Fibroblast of lung (primary cell): ENCODE measurements around the gene STAT4. TPM values are rescaled to one million over a fixed set of nuclear protein-coding genes. Genes with fewer than 3 reads are reported as not detected.
A peak's percentile ranks its signal among the peaks of the same experiment; 100 is the strongest.

Experiments used
- DNase-seq, 2 donors: peaks; one replicate each; pipeline versions ENCODE4 v3.0.0 to v3.0.0-alpha.2; 2010; ENCODE audit warnings: low read depth in 2 of 2
- H2AFZ ChIP-seq: 2 replicates; pipeline ENCODE4 v1.5.1; 2012; ENCODE audit warnings: low read length, control low read depth, inconsistent platforms
- H3K27ac ChIP-seq: 2 replicates; pipeline ENCODE4 v1.5.1; 2011; ENCODE audit warnings: low read length, control low read depth; ENCODE audit not compliant: insufficient read depth
- H3K27me3 ChIP-seq: 2 replicates; pipeline ENCODE4 v1.5.1; 2011; ENCODE audit warnings: mild to moderate bottlenecking, low read length; ENCODE audit not compliant: control insufficient read depth, insufficient read depth
- H3K36me3 ChIP-seq: 2 replicates; pipeline ENCODE4 v1.5.1; 2011; ENCODE audit warnings: low read length; ENCODE audit not compliant: control insufficient read depth, insufficient read depth
- H3K4me1 ChIP-seq: 2 replicates; pipeline ENCODE4 v1.5.1; 2011; ENCODE audit warnings: low read length; ENCODE audit not compliant: control insufficient read depth, insufficient read depth; ENCODE audit errors: extremely low read depth
- H3K4me2 ChIP-seq: 2 replicates; pipeline ENCODE4 v1.5.1; 2011; ENCODE audit warnings: low read length, control low read depth; ENCODE audit not compliant: insufficient read depth; ENCODE audit errors: extremely low read depth
- H3K4me3 ChIP-seq, 4 experiments: fragments of 200-600 bp in 1 of 4; sonication (generic) in 1 of 4; replicated peaks in 1 of 4; 2 replicates each; pipeline ENCODE4 v1.5.1; 2011 to 2016; ENCODE audit warnings: low read length in 4 of 4, low read depth in 3 of 4, mild to moderate bottlenecking in 3 of 4, control low read depth in 2 of 4, inconsistent platforms in 1 of 4, mixed read lengths in 1 of 4; ENCODE audit not compliant: insufficient read depth in 1 of 4; ENCODE audit errors: control extremely low read depth in 1 of 4
- H3K79me2 ChIP-seq: 2 replicates; pipeline ENCODE4 v1.5.1; 2012; ENCODE audit warnings: mild to moderate bottlenecking, low read length, inconsistent platforms; ENCODE audit not compliant: control insufficient read depth, insufficient read depth
- H3K9ac ChIP-seq: 2 replicates; pipeline ENCODE4 v1.5.1; 2011; ENCODE audit warnings: mild to moderate bottlenecking, low read length, control low read depth; ENCODE audit not compliant: insufficient read depth
- H3K9me3 ChIP-seq: 2 replicates; pipeline ENCODE4 v1.5.1; 2012; ENCODE audit warnings: low read depth, low read length; ENCODE audit not compliant: control insufficient read depth, insufficient read depth
- H4K20me1 ChIP-seq: 2 replicates; pipeline ENCODE4 v1.5.1; 2011; ENCODE audit warnings: low read length; ENCODE audit not compliant: control insufficient read depth, insufficient read depth; ENCODE audit errors: extremely low read depth
- EZH2 ChIP-seq: IDR thresholded peaks from 2 replicates; pipeline ENCODE4 v1.5.1; 2012; ENCODE audit warnings: low read length, control low read depth, mild to moderate bottlenecking; ENCODE audit errors: missing control alignments
- polyA plus RNA-seq, 2 donors: library from polyadenylated mRNA; depleted of rRNA in 1 of 2; stranded (reverse) in 1 of 2; unstranded in 1 of 2; fragments of >200 nt; gene quantifications; 2 replicates each; pipeline ENCODE4 v1.2.1, GENCODE V29; 2011 to 2012; ENCODE audit warnings: missing spikeins in 1 of 2
- total RNA-seq: library from RNA; depleted of rRNA; stranded (reverse); fragments of >200 nt; gene quantifications from 2 replicates; pipeline ENCODE4 v1.2.1, GENCODE V29; 2014
- TF ChIP-seq, protein P1 (sequence below), 2 donors: IDR thresholded peaks in 1 of 2; conservative IDR thresholded peaks in 1 of 2; 1 replicate in 1 of 2; 2 replicates in 1 of 2; pipeline ENCODE4 v1.5.1; 2011 to 2012; ENCODE audit warnings: low read length in 2 of 2, control low read depth in 1 of 2, inconsistent platforms in 1 of 2, low read depth in 1 of 2, mild to moderate bottlenecking in 1 of 2

STAT4 gene
- total and polyA plus RNA-seq, 2 donors (not counting 1 experiment from before 2014, with no cell fraction given): 0.66 to 1.2 TPM

DNA sequence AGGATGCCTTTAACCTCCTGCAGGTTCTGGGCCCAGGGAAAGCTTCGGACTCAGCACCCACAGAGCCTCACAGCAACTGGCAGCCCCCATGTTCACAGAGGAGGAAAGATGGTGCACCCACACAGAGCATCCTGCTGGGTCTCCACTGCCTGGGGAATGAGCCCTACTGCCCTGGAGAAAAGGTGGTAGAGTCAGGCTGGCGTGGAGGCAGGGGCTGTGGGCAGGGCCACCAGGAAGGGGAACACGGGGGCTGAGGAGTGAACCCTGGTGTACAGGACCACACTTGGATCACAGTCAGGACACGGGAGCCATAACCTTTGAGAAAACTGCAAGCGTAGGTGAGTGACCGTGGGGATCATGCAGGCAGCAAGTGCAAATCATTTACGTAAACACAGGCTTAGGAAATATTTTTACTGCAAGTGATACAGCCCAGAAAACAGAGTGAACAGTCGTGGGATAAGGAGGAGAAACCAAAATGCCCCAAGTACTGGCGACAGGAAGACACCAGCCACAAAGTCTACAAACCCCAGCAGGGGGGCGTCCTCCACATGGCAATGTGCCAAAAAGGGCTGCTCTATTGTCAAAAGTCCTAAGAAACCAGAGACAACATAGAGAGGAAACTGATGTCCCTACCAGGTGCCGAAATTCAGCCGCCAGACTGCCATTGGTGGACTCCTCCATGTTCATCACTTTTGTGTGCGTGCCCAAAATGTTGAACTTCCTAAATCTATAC, 164.4 kb downstream of the STAT4 start:
- no peak overlapping the region for H2AFZ ChIP-seq
- no peaks in the 10 kb centered on the region for H3K4me1 ChIP-seq
- H3K9ac ChIP-seq: no peak overlapping the region
- H3K9me3 ChIP-seq: no peaks in the 10 kb centered on the region
- H3K79me2 ChIP-seq: no peaks in the 10 kb centered on the region
- H4K20me1 ChIP-seq: no peaks in the 10 kb centered on the region
- H3K27me3 ChIP-seq: no peaks in the 10 kb centered on the region
- no peak for DNase-seq
- H3K36me3 ChIP-seq: peaks cover 30% of the 10 kb centered on the region
- no peak overlapping the region for H3K4me3 ChIP-seq
- no peak overlapping the region for H3K4me2 ChIP-seq
- no peak overlapping the region for H3K27ac ChIP-seq
- TF ChIP-seq, protein P1, sequence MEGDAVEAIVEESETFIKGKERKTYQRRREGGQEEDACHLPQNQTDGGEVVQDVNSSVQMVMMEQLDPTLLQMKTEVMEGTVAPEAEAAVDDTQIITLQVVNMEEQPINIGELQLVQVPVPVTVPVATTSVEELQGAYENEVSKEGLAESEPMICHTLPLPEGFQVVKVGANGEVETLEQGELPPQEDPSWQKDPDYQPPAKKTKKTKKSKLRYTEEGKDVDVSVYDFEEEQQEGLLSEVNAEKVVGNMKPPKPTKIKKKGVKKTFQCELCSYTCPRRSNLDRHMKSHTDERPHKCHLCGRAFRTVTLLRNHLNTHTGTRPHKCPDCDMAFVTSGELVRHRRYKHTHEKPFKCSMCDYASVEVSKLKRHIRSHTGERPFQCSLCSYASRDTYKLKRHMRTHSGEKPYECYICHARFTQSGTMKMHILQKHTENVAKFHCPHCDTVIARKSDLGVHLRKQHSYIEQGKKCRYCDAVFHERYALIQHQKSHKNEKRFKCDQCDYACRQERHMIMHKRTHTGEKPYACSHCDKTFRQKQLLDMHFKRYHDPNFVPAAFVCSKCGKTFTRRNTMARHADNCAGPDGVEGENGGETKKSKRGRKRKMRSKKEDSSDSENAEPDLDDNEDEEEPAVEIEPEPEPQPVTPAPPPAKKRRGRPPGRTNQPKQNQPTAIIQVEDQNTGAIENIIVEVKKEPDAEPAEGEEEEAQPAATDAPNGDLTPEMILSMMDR (conservative IDR thresholded peaks at IDR 0.05 in 1 of 2, IDR thresholded peaks at IDR 0.05 in 1 of 2; ENCODE audit: low read depth in 1 of 2, low read length in 2 of 2): no peak
- no peak for TF ChIP-seq EZH2

DNA sequence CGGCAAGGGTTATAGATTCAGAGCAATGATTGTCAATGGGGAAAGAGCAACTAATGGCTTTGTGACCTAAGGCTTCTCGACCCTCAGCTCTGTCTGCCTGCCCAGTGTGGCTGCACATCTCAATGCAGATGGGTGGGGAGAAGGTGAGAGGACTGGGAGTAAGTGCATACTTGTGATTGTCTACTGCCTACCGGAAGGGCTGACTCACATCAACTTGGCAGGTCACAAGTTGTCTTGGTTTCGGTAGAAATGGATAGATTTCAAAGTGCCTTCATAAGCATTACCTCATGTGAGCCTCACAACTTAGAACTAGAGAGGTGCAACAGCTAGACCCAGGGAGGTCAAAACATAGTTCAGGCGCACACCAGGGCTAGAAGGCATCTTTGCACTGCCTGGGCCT, 166.2 kb downstream of the STAT4 start:
- Histone ChIP-seq H3K4me2 (no peak overlapping the region), H2AFZ (no peak overlapping the region), H3K27me3 (no peaks in the 10 kb centered on the region), H4K20me1 (no peaks in the 10 kb centered on the region), H3K9me3 (no peaks in the 10 kb centered on the region), H3K79me2 (no peaks in the 10 kb centered on the region), H3K36me3 (peaks cover 27% of the 10 kb centered on the region), H3K9ac (no peak overlapping the region), H3K4me1 (peaks cover 2% of the 10 kb centered on the region), H3K4me3 (no peak overlapping the region), H3K27ac (no peak overlapping the region)
- TF ChIP-seq, protein P1 (conservative IDR thresholded peaks at IDR 0.05 in 1 of 2, IDR thresholded peaks at IDR 0.05 in 1 of 2; ENCODE audit: low read depth in 1 of 2, low read length in 2 of 2): no peak
- no peak for TF ChIP-seq EZH2
- DNase-seq: peak; percentile 16 to 95

DNA sequence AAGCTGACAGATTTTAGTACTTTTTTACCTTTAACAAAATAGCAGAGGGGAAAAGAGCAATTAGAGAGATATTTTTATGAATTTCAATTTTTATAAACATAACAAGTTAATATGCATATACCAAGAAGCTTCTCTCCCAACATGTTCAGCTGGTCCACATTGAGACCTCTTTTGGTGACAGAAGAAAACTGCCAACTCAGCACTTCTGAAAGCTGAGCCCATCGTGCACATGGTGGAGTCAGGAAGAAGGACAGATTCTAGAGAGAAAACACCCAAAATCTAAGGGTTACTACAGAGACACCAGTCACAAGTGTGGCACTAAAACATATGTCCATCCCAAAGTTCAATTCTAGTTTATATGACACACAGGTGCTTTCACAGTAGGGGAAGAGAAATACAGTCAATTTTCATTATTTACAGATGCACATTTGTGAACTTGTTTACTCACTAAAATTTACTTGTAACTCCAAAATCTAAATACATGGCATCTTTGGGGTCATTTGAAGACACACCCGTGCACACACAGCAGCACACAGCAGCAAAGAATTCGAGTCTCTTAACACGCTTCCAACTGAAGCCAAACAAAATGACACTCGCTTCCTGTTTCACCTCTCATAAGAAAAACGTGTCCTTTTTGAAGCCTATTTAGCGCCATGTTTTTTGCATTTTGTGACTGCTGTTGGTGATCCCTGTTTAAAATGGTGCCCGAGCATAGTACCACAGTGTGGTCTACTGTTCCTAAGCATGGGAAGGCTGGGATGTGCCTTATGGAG, 168.3 kb downstream of the STAT4 start:
- Histone ChIP-seq H3K9ac (no peak overlapping the region), H3K4me2 (no peak overlapping the region), H3K4me3 (no peak overlapping the region), H3K4me1 (peaks cover 2% of the 10 kb centered on the region), H3K9me3 (no peaks in the 10 kb centered on the region), H3K27ac (no peak overlapping the region), H2AFZ (no peak overlapping the region), H3K36me3 (peaks cover 29% of the 10 kb centered on the region), H3K79me2 (no peaks in the 10 kb centered on the region), H4K20me1 (no peaks in the 10 kb centered on the region), H3K27me3 (no peaks in the 10 kb centered on the region)
- TF ChIP-seq, protein P1 (conservative IDR thresholded peaks at IDR 0.05 in 1 of 2, IDR thresholded peaks at IDR 0.05 in 1 of 2; ENCODE audit: low read depth in 1 of 2, low read length in 2 of 2): no peak
- no peak for TF ChIP-seq EZH2
- no peak for DNase-seq
